ENCODE results near the gene MARCHF5.
"Not testable (repeated sequence)": the region's sequence is repeated elsewhere in the genome, so short reads cannot be mapped to it uniquely, and the experiment has no call there.

Gene MARCHF5

GRCh38 chr10:92393173-92393572 lies 102.2 kb downstream of the MARCHF5 start:
- not testable (repeated sequence) for DNase-seq

GRCh38 chr10:92395271-92395670 lies 104.3 kb downstream of the MARCHF5 start:
- DNase-seq, result no peak

GRCh38 chr10:92402234-92402633 lies 111.3 kb downstream of the MARCHF5 start:
- DNase-seq, result not testable (repeated sequence)

Data from NCI-H1048 (cell line).